Stomach (tissue), 9 donors: ENCODE data around the gene SEMA3A. TPM values are rescaled to one million over a fixed set of nuclear protein-coding genes. Genes with fewer than 3 reads are reported as not detected.

Experiments used
- DNase-seq, 2 donors: peaks; one replicate each; pipeline versions ENCODE4 v3.0.0 to v3.0.0-alpha.2; 2013 to 2019
- H3K27ac ChIP-seq, 5 donors: fragments of 200-600 bp in 4 of 5; sonication (generic) in 4 of 5; one replicate each; pipeline ENCODE4 v1.5.1; 2013 to 2019; ENCODE audit warnings: mild to moderate bottlenecking in 1 of 5, moderate library complexity in 1 of 5
- H3K27me3 ChIP-seq, 3 donors: fragments of 200-600 bp; sonication (generic); one replicate each; pipeline ENCODE4 v1.5.1; 2017 to 2019; ENCODE audit warnings: mixed run types in 1 of 3
- H3K36me3 ChIP-seq, 4 donors: fragments of 200-600 bp; sonication (generic); 1 replicate in 3 of 4; 2 replicates in 1 of 4; pipeline ENCODE4 v1.5.1; 2016 to 2019
- H3K4me1 ChIP-seq, 4 donors: fragments of 200-600 bp; sonication (generic); one replicate each; pipeline ENCODE4 v1.5.1; 2016 to 2019
- H3K4me3 ChIP-seq, 4 donors: fragments of 200-600 bp; sonication (generic) in 3 of 4; one replicate each; pipeline ENCODE4 v1.5.1; 2016 to 2019; ENCODE audit warnings: mild to moderate bottlenecking in 1 of 4
- H3K9me3 ChIP-seq, 4 donors: fragments of 200-600 bp; sonication (generic); one replicate each; pipeline ENCODE4 v1.5.1; 2016 to 2019
- EP300 ChIP-seq: sonication (generic); formaldehyde crosslinking; IDR thresholded peaks from one replicate; pipeline ENCODE4 v1.6.1; 2017; ENCODE audit warnings: antibody characterized with exemption
- POLR2A ChIP-seq, 4 donors: fragments of 450-650 bp; IDR thresholded peaks; one replicate each; pipeline ENCODE4 v1.6.1; 2016; ENCODE audit warnings: antibody characterized with exemption in 4 of 4, control low read depth in 2 of 4, mild to moderate bottlenecking in 1 of 4, moderate library complexity in 1 of 4
- POLR2AphosphoS5 ChIP-seq, 3 donors: sonication (generic); formaldehyde crosslinking; IDR thresholded peaks; one replicate each; pipeline ENCODE4 v1.6.1; 2016; ENCODE audit warnings: antibody characterized with exemption in 3 of 3
- WGBS, 5 donors: extraction: QIAGEN DNeasy Blood & Tissue Kit in 3 of 5; methylation state at CpG; one replicate each; pipeline versions ENCODE4 v1.1.5 to v1.1.7; 2013 to 2018; 5-methylcytosine and 5-hydroxymethylcytosine counted together
- intact Hi-C: fragments of 100-400 bp; cut with DNase I; formaldehyde crosslinking; loops from one replicate; pipeline ENCODE4 v1.15.1; 2023; ENCODE audit warnings: low total_unique reads
- polyA plus RNA-seq, 3 donors: library from polyadenylated mRNA; stranded (reverse); fragments of 200-250 nt; gene quantifications; one replicate each; pipeline ENCODE4 v1.2.3, GENCODE V29; 2013
- total RNA-seq, 5 donors: library from RNA; depleted of rRNA; stranded (reverse); fragments of >200 nt; gene quantifications; one replicate each; pipeline versions ENCODE4 v1.1.0 to v1.2.3, GENCODE V29; 2014 to 2016
- TF ChIP-seq, protein P1 (sequence below), 7 experiments: fragments of 450-650 bp in 4 of 7; fragments of 200-600 bp in 3 of 7; sonication (generic) in 3 of 7; IDR thresholded peaks; one replicate each; pipeline ENCODE4 v1.5.1; 2016 to 2019; ENCODE audit warnings: antibody characterized with exemption in 7 of 7, control low read depth in 2 of 7, mild to moderate bottlenecking in 1 of 7
- donor health status: healthy with polysubstance abuse.
- donor health status: Bipolar disorder and iron deficiency.
- donor health status: healthy.

Gene SEMA3A
- total and polyA plus RNA-seq, 8 donors = 0.31 to 34.8 (median 2.8) TPM

DNA sequence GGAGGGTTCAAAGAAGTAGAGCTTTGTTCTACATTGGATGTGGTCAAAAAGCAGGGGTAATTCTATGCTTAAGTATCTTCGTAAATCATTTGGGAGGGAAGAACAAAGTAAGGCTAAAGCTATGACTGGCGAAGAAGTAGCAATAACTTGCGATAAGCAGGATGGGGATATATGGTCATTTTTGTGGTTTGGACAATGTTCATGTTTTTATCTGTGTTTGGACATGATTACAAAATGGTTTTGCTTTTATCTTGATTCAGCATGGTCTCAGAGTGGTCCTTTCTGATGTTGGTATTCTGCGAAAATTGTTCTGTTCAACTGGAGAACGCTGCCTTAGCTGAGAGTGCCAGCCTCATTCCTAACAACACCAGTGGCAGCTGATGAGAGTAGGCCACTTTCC is 208.8 kb downstream of the SEMA3A start:
- no peaks in the 10 kb centered on the region for H3K36me3 ChIP-seq
- intact Hi-C loops = no loop called here

DNA sequence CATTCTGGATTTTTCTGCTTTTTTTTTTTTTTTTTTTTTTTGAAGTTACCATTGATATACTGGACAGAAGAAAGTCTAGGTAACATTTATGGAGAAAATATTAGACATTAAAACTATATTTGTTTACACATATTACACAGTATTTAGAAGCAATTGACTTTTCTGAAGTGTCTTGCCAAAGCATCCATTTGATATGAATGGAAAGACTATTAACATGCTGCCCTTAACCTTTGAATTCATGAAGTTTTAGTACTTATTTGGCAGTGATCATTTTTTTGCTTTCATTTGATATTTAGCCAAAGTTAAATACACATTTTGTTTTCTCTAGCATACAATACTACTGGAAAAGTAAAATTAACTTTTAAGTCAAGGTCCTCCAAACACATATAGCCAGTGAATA is 210.0 kb downstream of the SEMA3A start:
- Histone ChIP-seq H3K27ac (no peak overlapping the region), H3K36me3 (no peaks in the 10 kb centered on the region), H3K4me1 (no peaks in the 10 kb centered on the region), H3K9me3 (no peaks in the 10 kb centered on the region), H3K4me3 (no peak overlapping the region), H3K27me3 (no peaks in the 10 kb centered on the region)
- TF ChIP-seq EP300 (no peak), POLR2A (IDR thresholded peaks at IDR 0.05) (no peak), POLR2AphosphoS5 (IDR thresholded peaks at IDR 0.05) (no peak)
- TF ChIP-seq, protein P1, sequence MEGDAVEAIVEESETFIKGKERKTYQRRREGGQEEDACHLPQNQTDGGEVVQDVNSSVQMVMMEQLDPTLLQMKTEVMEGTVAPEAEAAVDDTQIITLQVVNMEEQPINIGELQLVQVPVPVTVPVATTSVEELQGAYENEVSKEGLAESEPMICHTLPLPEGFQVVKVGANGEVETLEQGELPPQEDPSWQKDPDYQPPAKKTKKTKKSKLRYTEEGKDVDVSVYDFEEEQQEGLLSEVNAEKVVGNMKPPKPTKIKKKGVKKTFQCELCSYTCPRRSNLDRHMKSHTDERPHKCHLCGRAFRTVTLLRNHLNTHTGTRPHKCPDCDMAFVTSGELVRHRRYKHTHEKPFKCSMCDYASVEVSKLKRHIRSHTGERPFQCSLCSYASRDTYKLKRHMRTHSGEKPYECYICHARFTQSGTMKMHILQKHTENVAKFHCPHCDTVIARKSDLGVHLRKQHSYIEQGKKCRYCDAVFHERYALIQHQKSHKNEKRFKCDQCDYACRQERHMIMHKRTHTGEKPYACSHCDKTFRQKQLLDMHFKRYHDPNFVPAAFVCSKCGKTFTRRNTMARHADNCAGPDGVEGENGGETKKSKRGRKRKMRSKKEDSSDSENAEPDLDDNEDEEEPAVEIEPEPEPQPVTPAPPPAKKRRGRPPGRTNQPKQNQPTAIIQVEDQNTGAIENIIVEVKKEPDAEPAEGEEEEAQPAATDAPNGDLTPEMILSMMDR (IDR thresholded peaks at IDR 0.05) = no peak
- intact Hi-C loops = no loop called here
- no peak for DNase-seq

More for the DNA sequence above, 208.8 kb downstream of the SEMA3A start:
- H3K27ac ChIP-seq = no peak overlapping the region
- no peak for DNase-seq
- H3K27me3 ChIP-seq = no peaks in the 10 kb centered on the region
- 90 to 95% (median 94%) methylated on average over 5 of the region's 5 CpGs for WGBS, 5 donors
- no peak overlapping the region for H3K4me3 ChIP-seq
- no peaks in the 10 kb centered on the region for H3K4me1 ChIP-seq
- TF ChIP-seq POLR2AphosphoS5 (IDR thresholded peaks at IDR 0.05) = no peak
- H3K9me3 ChIP-seq = no peaks in the 10 kb centered on the region

DNA sequence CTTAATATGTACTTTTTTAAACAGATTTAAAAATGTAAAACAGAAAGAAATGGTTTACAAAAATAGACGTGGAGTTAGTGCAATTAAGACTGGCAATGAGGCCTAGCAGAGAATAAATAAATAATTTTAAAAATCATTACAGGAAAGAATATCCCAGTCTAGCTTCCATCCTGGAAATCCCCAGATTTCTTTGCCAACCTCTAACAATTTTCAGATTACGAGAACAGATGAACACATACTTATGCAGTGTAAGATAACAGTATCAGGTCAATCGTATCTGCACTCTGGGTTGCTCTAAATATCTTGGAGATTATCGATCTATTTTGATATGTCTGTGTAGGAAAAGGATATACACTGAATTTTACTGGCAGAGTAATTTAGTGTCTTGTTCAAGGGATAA is 210.5 kb downstream of the SEMA3A start:
- 38 to 48% (median 42%) methylated on average over 4 of the region's 4 CpGs for WGBS, 5 donors
- no peaks in the 10 kb centered on the region for H3K27me3 ChIP-seq
- no peaks in the 10 kb centered on the region for H3K9me3 ChIP-seq
- intact Hi-C loops = no loop called here
- DNase-seq = peak in 1 of 2 donors; percentile 21
- TF ChIP-seq EP300 (no peak), POLR2A (IDR thresholded peaks at IDR 0.05) (no peak), POLR2AphosphoS5 (IDR thresholded peaks at IDR 0.05) (no peak)
- TF ChIP-seq, protein P1 (IDR thresholded peaks at IDR 0.05) = no peak
- H3K4me1 ChIP-seq = no peaks in the 10 kb centered on the region
- H3K4me3 ChIP-seq = no peak overlapping the region
- H3K27ac ChIP-seq = no peak overlapping the region
- no peaks in the 10 kb centered on the region for H3K36me3 ChIP-seq

DNA sequence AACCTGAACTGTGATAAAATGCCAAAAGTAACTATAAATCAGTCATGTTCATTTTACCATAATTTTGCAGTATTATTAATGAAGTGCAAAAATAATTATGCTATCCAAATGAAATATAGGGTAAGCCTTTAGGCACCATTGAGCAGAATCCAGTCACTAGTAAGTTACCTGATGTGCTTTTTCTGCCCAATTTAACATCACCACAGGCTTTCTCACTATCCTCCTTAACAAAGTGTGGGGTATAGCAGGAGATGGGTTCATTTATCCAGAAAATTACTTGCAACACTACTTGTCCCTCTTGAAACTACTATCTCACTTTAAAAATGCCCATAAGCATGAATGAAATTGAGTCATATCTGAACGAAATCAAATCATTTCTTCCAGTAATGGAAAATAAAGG is 211.0 kb downstream of the SEMA3A start:
- TF ChIP-seq POLR2AphosphoS5 (IDR thresholded peaks at IDR 0.05) (no peak), EP300 (no peak), POLR2A (IDR thresholded peaks at IDR 0.05) (no peak)
- TF ChIP-seq, protein P1 (IDR thresholded peaks at IDR 0.05) = no peak
- 59 to 84% (median 79%) methylated on average over 1 of the region's 1 CpG for WGBS, 5 donors

DNA sequence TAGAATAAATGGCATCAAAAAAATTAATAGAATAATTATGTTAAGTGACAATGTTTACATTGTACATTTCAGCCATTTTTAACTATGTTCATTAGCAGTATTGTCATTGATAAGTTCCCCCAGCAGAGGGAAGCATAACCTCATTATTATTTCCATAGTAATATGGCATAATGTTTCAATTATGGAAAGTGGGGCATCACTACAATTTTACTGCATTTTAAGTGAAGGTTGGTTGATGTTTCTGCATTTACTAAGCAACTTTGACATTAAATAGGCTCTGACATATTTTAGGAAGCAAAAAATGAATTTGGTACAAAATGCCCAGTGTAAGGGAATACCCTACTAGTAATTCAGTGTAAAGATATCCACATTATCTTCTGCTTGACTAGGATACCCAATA is 218.3 kb downstream of the SEMA3A start:
- Histone ChIP-seq H3K27me3 (no peaks in the 10 kb centered on the region), H3K4me3 (no peak overlapping the region), H3K36me3 (no peaks in the 10 kb centered on the region), H3K27ac (no peak overlapping the region), H3K9me3 (no peaks in the 10 kb centered on the region), H3K4me1 (peaks cover 0 to 7% (median 0%) of the 10 kb centered on the region in 4 donors)
- TF ChIP-seq POLR2A (IDR thresholded peaks at IDR 0.05) = no peak
- TF ChIP-seq, protein P1 (IDR thresholded peaks at IDR 0.05) = peak in 5 of 7 experiments; percentile 44 to 70 (median 61)
- intact Hi-C loops = loop anchor here (10.0 kb wide), 1 partner anchor 1048 kb away; no protein-coding TSS in a partner anchor
- DNase-seq = peak in 1 of 2 donors; percentile 73

More for the DNA sequence above, 211.0 kb downstream of the SEMA3A start:
- Histone ChIP-seq H3K9me3 (no peaks in the 10 kb centered on the region), H3K4me3 (no peak overlapping the region), H3K27me3 (no peaks in the 10 kb centered on the region), H3K36me3 (no peaks in the 10 kb centered on the region), H3K4me1 (no peaks in the 10 kb centered on the region), H3K27ac (no peak overlapping the region)
- intact Hi-C loops = no loop called here
- DNase-seq = no peak
